ENCODE measurements around the gene PDXDC1.
"Not testable (repeated sequence)": the region's sequence is repeated elsewhere in the genome, so short reads cannot be mapped to it uniquely, and the experiment has no call there.

Gene PDXDC1

GRCh38 chr16:15148831-15149230, 174.0 kb downstream of the PDXDC1 start:
- in situ Hi-C loops (cut with HindIII; ENCODE audit: low sequenced_read_pairs) = not testable (repeated sequence)

DNA sequence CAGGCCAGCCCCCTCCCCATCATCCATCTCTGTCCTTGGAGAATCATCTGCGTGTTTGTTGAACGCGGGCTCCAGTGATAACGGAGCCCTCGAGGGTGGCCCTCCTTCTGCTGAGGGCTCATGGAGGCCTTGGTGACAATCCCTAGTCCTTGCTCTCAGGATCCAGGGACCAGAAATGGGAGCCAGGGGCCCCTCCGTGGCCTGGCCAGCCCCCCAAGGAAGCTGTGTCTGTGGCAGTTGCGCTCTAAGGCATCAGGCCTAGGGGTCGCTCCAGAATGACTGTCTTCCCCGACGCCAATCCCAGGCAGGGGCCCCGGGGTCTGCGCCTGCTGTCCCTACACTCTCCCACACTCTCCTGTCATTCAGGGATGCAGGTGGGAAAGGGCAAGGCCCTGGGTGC, 174.4 kb downstream of the PDXDC1 start:
- in situ Hi-C loops (cut with HindIII; ENCODE audit: low sequenced_read_pairs) = not testable (repeated sequence)

DNA sequence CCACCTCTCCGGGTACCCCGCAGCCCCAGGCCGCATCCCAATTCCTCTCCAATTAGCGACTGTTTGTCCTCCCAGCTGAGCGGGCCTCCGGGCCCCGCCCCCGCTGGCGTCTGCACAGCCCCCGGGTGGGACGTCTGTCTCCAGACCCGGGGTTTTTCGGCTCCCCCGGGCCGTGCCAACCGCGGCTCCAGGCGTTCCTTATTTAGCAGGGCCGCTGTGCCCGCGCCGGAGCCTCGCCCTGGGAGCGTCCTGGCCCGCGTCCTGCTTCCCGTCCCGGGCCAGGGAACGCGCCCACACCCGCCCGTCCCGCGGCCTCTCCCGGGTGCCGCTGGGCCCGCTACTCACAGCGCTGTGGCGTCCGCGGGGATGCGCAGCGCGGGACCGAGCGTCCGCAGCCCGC, 179.2 kb downstream of the PDXDC1 start:
- in situ Hi-C loops (cut with HindIII; ENCODE audit: low sequenced_read_pairs) = not testable (repeated sequence)

DNA sequence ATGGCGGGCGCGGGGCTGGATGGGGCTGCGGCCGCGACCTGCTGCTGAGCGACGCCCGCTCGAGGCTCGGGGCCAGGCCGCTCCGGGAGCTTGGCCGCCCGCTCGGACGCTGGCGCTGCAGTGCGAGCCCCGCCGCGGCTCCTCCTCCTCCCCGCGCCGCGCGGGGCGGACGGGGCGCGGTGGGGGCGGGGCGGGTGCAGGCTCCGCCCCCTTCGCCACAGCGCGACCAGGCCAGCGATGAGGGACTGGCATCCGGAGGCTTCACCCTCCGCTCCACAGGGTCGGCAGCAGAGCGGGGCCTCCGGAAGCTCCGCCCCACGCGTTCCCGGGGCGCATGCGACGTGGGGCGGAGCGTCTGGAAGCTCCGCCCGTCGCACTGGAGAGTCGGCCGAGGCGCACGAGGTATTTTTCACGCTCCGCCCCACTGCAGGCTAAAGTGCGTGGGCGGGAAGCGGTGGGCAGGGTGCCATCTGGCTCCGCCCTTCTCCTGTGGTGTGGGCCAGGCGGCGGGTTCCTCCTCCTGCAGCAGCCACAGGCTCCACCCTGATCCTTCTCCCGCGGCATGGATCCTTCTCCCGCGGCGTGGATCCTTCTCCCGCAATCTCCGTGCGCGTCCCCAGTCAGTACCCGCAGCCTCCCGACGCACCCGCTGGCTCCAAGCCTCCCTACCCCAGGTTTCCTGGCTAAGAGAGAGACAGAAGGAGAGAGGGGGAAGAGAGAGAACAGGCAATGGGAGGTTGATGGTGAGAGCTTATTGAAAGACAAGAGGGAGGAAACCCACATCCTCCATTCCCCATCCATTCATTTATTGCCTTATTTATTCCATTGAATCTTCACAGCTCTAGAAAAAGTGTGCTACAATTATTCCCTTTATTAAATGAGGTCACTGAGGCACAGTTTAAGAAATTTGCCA, 180.1 kb downstream of the PDXDC1 start:
- in situ Hi-C loops (cut with HindIII; ENCODE audit: low sequenced_read_pairs) = not testable (repeated sequence)

- in situ Hi-C loops (cut with HindIII; ENCODE audit: low sequenced_read_pairs) = not testable (repeated sequence)
Measured at GRCh38 chr16:15157644-15158043, 182.8 kb downstream of the PDXDC1 start.

DNA sequence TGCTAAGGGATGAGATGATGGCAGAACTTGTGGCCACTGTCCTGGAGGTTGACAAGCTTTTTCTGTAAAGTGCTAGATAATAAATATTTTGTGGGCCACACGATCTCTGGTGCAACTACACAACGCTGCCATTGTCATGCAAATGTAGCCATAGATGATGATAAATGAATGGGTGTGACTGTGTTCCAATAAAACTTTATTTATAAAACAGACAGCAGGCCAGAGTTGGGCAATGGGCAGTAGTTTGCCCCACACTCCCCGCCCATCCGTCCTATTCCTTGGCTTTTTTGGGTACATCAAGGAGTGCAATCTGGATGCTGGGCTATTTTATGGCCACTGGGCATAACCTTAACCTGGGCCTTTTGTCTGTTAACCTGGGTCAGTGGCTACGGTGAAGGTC, 184.8 kb downstream of the PDXDC1 start:
- in situ Hi-C loops (cut with HindIII; ENCODE audit: low sequenced_read_pairs) = not testable (repeated sequence)

DNA sequence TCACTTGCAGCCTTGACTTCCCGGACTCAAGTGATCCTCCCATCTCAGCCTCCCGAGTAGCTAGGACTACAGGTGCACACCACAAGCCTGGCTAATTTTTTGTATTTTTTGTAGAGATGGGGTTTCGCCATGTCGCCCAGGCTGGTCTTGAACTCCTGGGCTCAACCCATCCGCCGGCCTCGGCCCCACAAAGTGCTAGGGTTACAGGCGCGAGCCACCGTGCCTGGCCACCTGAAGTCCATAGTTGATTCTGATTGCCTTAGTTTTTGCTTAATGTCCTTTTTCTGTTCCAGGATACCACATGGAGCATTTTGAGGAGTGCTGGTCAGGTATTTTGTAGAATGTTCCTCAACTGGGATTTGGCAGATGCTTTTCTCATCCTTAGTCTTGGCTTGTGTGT, 185.7 kb downstream of the PDXDC1 start:
- in situ Hi-C loops (cut with HindIII; ENCODE audit: low sequenced_read_pairs) = not testable (repeated sequence)

DNA sequence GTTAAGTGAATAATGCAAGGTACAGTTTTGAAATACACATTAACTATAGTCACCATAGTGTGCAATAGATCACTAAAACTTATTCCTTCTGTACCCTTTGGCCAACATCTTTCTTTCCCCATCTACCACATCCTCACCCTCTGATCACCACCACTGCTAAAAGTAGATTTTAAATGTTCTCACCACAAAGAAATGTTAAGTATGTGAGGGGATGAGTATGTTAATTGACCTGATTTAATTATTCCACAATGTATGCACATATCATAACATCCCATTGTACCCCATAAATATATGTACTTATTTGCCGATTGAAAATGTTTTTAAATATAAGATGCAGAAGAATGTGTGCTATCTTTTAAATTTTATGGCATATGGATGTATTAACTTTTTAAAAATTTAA, 188.2 kb downstream of the PDXDC1 start:
- in situ Hi-C loops (cut with HindIII; ENCODE audit: low sequenced_read_pairs) = not testable (repeated sequence)

GRCh38 chr16:15166177-15166576, 191.4 kb downstream of the PDXDC1 start:
- in situ Hi-C loops (cut with HindIII; ENCODE audit: low sequenced_read_pairs) = not testable (repeated sequence)

- in situ Hi-C loops (cut with HindIII; ENCODE audit: low sequenced_read_pairs) = not testable (repeated sequence)
Measured at GRCh38 chr16:15168303-15168702, 193.5 kb downstream of the PDXDC1 start.

- in situ Hi-C loops (cut with HindIII; ENCODE audit: low sequenced_read_pairs) = not testable (repeated sequence)
Measured at GRCh38 chr16:15168953-15169652, 194.3 kb downstream of the PDXDC1 start.

GRCh38 chr16:15179909-15180308, 205.1 kb downstream of the PDXDC1 start:
- in situ Hi-C loops (cut with HindIII; ENCODE audit: low sequenced_read_pairs) = not testable (repeated sequence)

- in situ Hi-C loops (cut with HindIII; ENCODE audit: low sequenced_read_pairs) = not testable (repeated sequence)
Measured at GRCh38 chr16:15180946-15181345, 206.1 kb downstream of the PDXDC1 start.

DNA sequence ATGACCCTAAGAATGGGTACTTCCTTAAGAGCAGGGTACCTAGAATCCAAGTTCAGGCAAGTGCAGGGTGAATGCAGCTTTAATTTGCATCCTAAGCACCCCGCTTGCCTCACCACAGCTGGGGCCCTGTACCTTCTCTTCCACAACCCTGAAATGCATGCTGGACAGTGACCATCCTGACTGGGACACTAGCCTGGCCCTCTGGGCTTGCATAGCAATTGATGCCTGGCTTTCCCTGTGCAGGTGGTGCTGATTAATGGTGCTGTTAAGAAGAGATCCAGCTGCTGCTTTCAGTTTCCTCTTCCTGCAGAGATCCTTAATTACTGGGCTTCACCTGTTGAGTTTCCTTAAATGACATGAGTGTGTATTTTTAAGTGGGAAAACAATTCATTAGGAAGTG, 209.2 kb downstream of the PDXDC1 start:
- in situ Hi-C loops (cut with HindIII; ENCODE audit: low sequenced_read_pairs) = not testable (repeated sequence)

Measured in DLD1 (cell line).